Loucy (cell line): Measurements from ENCODE around the gene PRICKLE2.

Experiments used
- H2AFZ ChIP-seq: fragments of 200-600 bp; sonication (generic); 2 replicates; pipeline ENCODE4 v1.6.0; 2016; ENCODE audit warnings: antibody characterized with exemption, mild to moderate bottlenecking, low read length, moderate library complexity
- H3F3A ChIP-seq: fragments of 200-600 bp; 2 replicates; pipeline ENCODE4 v1.6.0; 2016; ENCODE audit warnings: antibody characterized with exemption, low read depth, mild to moderate bottlenecking
- H3K27me3 ChIP-seq: fragments of 200-600 bp; sonication (generic); 2 replicates; pipeline ENCODE4 v1.6.1; 2014; ENCODE audit warnings: low read length, mild to moderate bottlenecking; ENCODE audit not compliant: insufficient read depth, poor library complexity, severe bottlenecking
- H3K36me3 ChIP-seq: fragments of 200-600 bp; sonication (generic); 2 replicates; pipeline ENCODE4 v1.6.1; 2016; ENCODE audit warnings: low read length; ENCODE audit not compliant: insufficient read depth
- H3K4me1 ChIP-seq: fragments of 200-600 bp; sonication (generic); 2 replicates; pipeline ENCODE4 v1.5.1; 2014; ENCODE audit warnings: low read length, mild to moderate bottlenecking; ENCODE audit not compliant: insufficient read depth, poor library complexity, severe bottlenecking
- H3K4me2 ChIP-seq: fragments of 200-600 bp; sonication (generic); 2 replicates; pipeline ENCODE4 v1.6.0; 2014; ENCODE audit warnings: antibody characterized with exemption, low read length, low read depth, mild to moderate bottlenecking; ENCODE audit not compliant: poor library complexity, severe bottlenecking
- H3K4me3 ChIP-seq: fragments of 200-600 bp; sonication (generic); 2 replicates; pipeline ENCODE4 v1.5.1; 2014; ENCODE audit warnings: low read length, mild to moderate bottlenecking, mixed read lengths; ENCODE audit not compliant: poor library complexity, severe bottlenecking
- H3K79me2 ChIP-seq: fragments of 200-600 bp; sonication (generic); 2 replicates; pipeline ENCODE4 v1.6.1; 2014; ENCODE audit warnings: low read length; ENCODE audit not compliant: insufficient read depth
- H3K9ac ChIP-seq: fragments of 200-600 bp; sonication (generic); 2 replicates; pipeline ENCODE4 v1.6.0; 2014; ENCODE audit warnings: mild to moderate bottlenecking, low read depth, low read length, moderate library complexity; ENCODE audit not compliant: poor library complexity, severe bottlenecking
- H3K9me2 ChIP-seq: fragments of 200-600 bp; sonication (generic); replicated peaks from 2 replicates; pipeline ENCODE4 v1.6.1; 2016; ENCODE audit warnings: low read depth, low read length, mixed read lengths
- H3K9me3 ChIP-seq: fragments of 200-600 bp; sonication (generic); 2 replicates; pipeline ENCODE4 v1.6.1; 2014; ENCODE audit warnings: mild to moderate bottlenecking, antibody characterized with exemption, low read length, low read depth; ENCODE audit not compliant: insufficient read depth
- H4K20me1 ChIP-seq: fragments of 200-600 bp; sonication (generic); 2 replicates; pipeline ENCODE4 v1.6.0; 2014; ENCODE audit warnings: antibody characterized with exemption, low read length, mild to moderate bottlenecking; ENCODE audit not compliant: insufficient read depth, poor library complexity, severe bottlenecking
- CTCF ChIP-seq: fragments of 200-600 bp; sonication (generic); conservative IDR thresholded peaks from 2 replicates; pipeline ENCODE4 v1.5.1; 2014; ENCODE audit warnings: mild to moderate bottlenecking, antibody characterized with exemption, low read length
- EZH2phosphoT487 ChIP-seq: fragments of 200-600 bp; IDR thresholded peaks from 2 replicates; pipeline ENCODE4 v1.6.1; 2018; ENCODE audit warnings: antibody characterized with exemption, mild to moderate bottlenecking, moderate library complexity, borderline replicate concordance

The PRICKLE2 gene

GRCh38 chr3:64184621-64185020 lies 40.6 kb downstream of the PRICKLE2 start:
- Histone ChIP-seq H4K20me1 (no peaks in the 10 kb centered on the region), H3K4me1 (no peaks in the 10 kb centered on the region), H3K4me2 (no peak overlapping the region)

GRCh38 chr3:64179860-64180259 lies 45.4 kb downstream of the PRICKLE2 start:
- H3K9me2 ChIP-seq, result no peaks in the 10 kb centered on the region
- no peaks in the 10 kb centered on the region for H3K36me3 ChIP-seq
- TF ChIP-seq EZH2phosphoT487 (no peak), CTCF (no peak)
- no peaks in the 10 kb centered on the region for H3F3A ChIP-seq
- no peaks in the 10 kb centered on the region for H3K79me2 ChIP-seq
- no peaks in the 10 kb centered on the region for H3K4me1 ChIP-seq
- no peak overlapping the region for H3K9ac ChIP-seq
- no peak overlapping the region for H3K4me3 ChIP-seq
- no peak overlapping the region for H2AFZ ChIP-seq
- no peak overlapping the region for H3K4me2 ChIP-seq
- no peaks in the 10 kb centered on the region for H3K27me3 ChIP-seq
- no peaks in the 10 kb centered on the region for H4K20me1 ChIP-seq
- H3K9me3 ChIP-seq, result no peaks in the 10 kb centered on the region

More at GRCh38 chr3:64184621-64185020, 40.6 kb downstream of the PRICKLE2 start:
- no peak for TF ChIP-seq EZH2phosphoT487
- no peak for TF ChIP-seq CTCF
- Histone ChIP-seq H3F3A (no peaks in the 10 kb centered on the region), H3K9me2 (no peaks in the 10 kb centered on the region), H2AFZ (no peak overlapping the region), H3K36me3 (no peaks in the 10 kb centered on the region), H3K79me2 (no peaks in the 10 kb centered on the region), H3K4me3 (no peak overlapping the region), H3K9me3 (no peaks in the 10 kb centered on the region), H3K9ac (no peak overlapping the region), H3K27me3 (no peaks in the 10 kb centered on the region)

GRCh38 chr3:64179249-64179648 lies 46.0 kb downstream of the PRICKLE2 start:
- H3K36me3 ChIP-seq, result no peaks in the 10 kb centered on the region
- H3F3A ChIP-seq, result no peaks in the 10 kb centered on the region
- no peak for TF ChIP-seq EZH2phosphoT487
- no peak for TF ChIP-seq CTCF

More at GRCh38 chr3:64179249-64179648, 46.0 kb downstream of the PRICKLE2 start:
- Histone ChIP-seq H3K4me2 (no peak overlapping the region), H4K20me1 (no peaks in the 10 kb centered on the region), H3K27me3 (no peaks in the 10 kb centered on the region), H3K9me3 (no peaks in the 10 kb centered on the region), H3K4me3 (no peak overlapping the region), H3K9me2 (no peaks in the 10 kb centered on the region), H3K4me1 (no peaks in the 10 kb centered on the region), H2AFZ (no peak overlapping the region), H3K9ac (no peak overlapping the region), H3K79me2 (no peaks in the 10 kb centered on the region)
